HepG2 (cell line): ENCODE results near the gene ZNF563. TPM values are rescaled to one million over a fixed set of nuclear protein-coding genes. Genes with fewer than 3 reads are reported as not detected.

Experiments
- ATF2 ChIP-seq: sonication (generic); formaldehyde crosslinking; IDR thresholded peaks from 2 replicates; pipeline ENCODE4 v1.4.0; 2020; ENCODE audit warnings: missing genetic modification reagents
- ATF7 ChIP-seq, 2 experiments: fragments of 450-650 bp in 1 of 2; sonication (generic) in 1 of 2; formaldehyde crosslinking in 1 of 2; IDR thresholded peaks; 2 replicates each; pipeline versions ENCODE4 v1.4.0 to v1.6.1; 2016 to 2020; ENCODE audit warnings: antibody characterized with exemption in 1 of 2, mild to moderate bottlenecking in 1 of 2, missing genetic modification reagents in 1 of 2
- BRD4 ChIP-seq: sonication (generic); formaldehyde crosslinking; IDR thresholded peaks from 2 replicates; pipeline ENCODE4 v1.4.0; 2020; ENCODE audit warnings: missing genetic modification reagents
- DNMT3B ChIP-seq: conservative IDR thresholded peaks from 2 replicates; pipeline ENCODE4 v1.6.1; 2016; ENCODE audit warnings: missing biosample characterization, control low read depth
- GLI4 ChIP-seq: sonication (generic); formaldehyde crosslinking; IDR thresholded peaks from 2 replicates; pipeline ENCODE4 v1.5.1; 2020; ENCODE audit warnings: missing genetic modification reagents, mild to moderate bottlenecking, moderate library complexity, borderline replicate concordance
- ISL2 ChIP-seq: sonication (generic); formaldehyde crosslinking; IDR thresholded peaks from 2 replicates; pipeline ENCODE4 v1.5.0; 2020; ENCODE audit warnings: missing genetic modification reagents
- NONO ChIP-seq, 2 experiments: fragments of 450-650 bp in 1 of 2; sonication (generic) in 1 of 2; formaldehyde crosslinking in 1 of 2; IDR thresholded peaks in 1 of 2; conservative IDR thresholded peaks in 1 of 2; 2 replicates each; pipeline versions ENCODE4 v1.6.1 to v1.8.0; 2017 to 2022; ENCODE audit warnings: mild to moderate bottlenecking in 1 of 2, missing genetic modification reagents in 1 of 2, moderate library complexity in 1 of 2
- NR2F2 ChIP-seq: IDR thresholded peaks from 2 replicates; pipeline ENCODE4 v1.6.1; 2012; ENCODE audit warnings: low read depth, inconsistent platforms, borderline replicate concordance
- REPIN1 ChIP-seq: sonication (generic); formaldehyde crosslinking; IDR thresholded peaks from 2 replicates; pipeline ENCODE4 v1.8.0; 2022; ENCODE audit warnings: missing genetic modification reagents, low read depth, mild to moderate bottlenecking, borderline replicate concordance
- SKIL ChIP-seq: sonication (generic); formaldehyde crosslinking; IDR thresholded peaks from 2 replicates; pipeline ENCODE4 v1.8.0; 2022; ENCODE audit warnings: missing genetic modification reagents, mild to moderate bottlenecking, moderate library complexity, borderline replicate concordance
- ZBTB26 ChIP-seq: IDR thresholded peaks from 2 replicates; pipeline ENCODE4 v1.6.1; 2016; ENCODE audit warnings: missing compliant biosample characterization, missing genetic modification reagents, borderline replicate concordance
- ZBTB33 ChIP-seq: sonication (generic); formaldehyde crosslinking; IDR thresholded peaks from 2 replicates; pipeline ENCODE4 v1.4.0; 2020; ENCODE audit warnings: missing genetic modification reagents
- ZBTB37 ChIP-seq: sonication (generic); formaldehyde crosslinking; IDR thresholded peaks from 2 replicates; pipeline ENCODE4 v1.4.0; 2020; ENCODE audit warnings: mild to moderate bottlenecking, missing genetic modification reagents
- ZMYM3 ChIP-seq: sonication (generic); formaldehyde crosslinking; IDR thresholded peaks from 2 replicates; pipeline ENCODE4 v1.5.1; 2020; ENCODE audit warnings: mild to moderate bottlenecking, missing genetic modification reagents
- ZNF343 ChIP-seq: sonication (generic); formaldehyde crosslinking; IDR thresholded peaks from 2 replicates; pipeline ENCODE4 v1.4.0; 2020; ENCODE audit warnings: mild to moderate bottlenecking, missing genetic modification reagents
- ZNF747 ChIP-seq: sonication (generic); formaldehyde crosslinking; IDR thresholded peaks from 2 replicates; pipeline ENCODE4 v1.8.1; 2023; ENCODE audit warnings: missing genetic modification reagents, mild to moderate bottlenecking, borderline replicate concordance
- ZNF75D ChIP-seq: sonication (generic); formaldehyde crosslinking; IDR thresholded peaks from 2 replicates; pipeline ENCODE4 v1.8.1; 2023; ENCODE audit warnings: missing genetic modification reagents, mild to moderate bottlenecking, borderline replicate concordance
- polyA plus RNA-seq, 8 experiments: library from polyadenylated mRNA; depleted of rRNA in 3 of 8; stranded (reverse) in 7 of 8; unstranded in 1 of 8; fragments of >200 nt; fragmentation: Illumina TruSeq in 4 of 8; extraction: Trizol in 4 of 8; gene quantifications; 2 replicates each; pipeline versions ENCODE4 v1.2.1 to v1.2.3, GENCODE V29; 2011 to 2016; ENCODE audit warnings: low read depth in 4 of 8, missing spikeins in 1 of 8, mixed read lengths in 1 of 8; ENCODE audit not compliant: insufficient read depth in 1 of 8
- total RNA-seq, 5 experiments: library from RNA; depleted of rRNA; stranded (reverse); fragments of >200 nt; fragmentation: Illumina TruSeq; extraction: Trizol; gene quantifications; 2 replicates each; pipeline ENCODE4 v1.2.3, GENCODE V29; 2016; ENCODE audit warnings: low read depth in 1 of 5

Gene ZNF563
- total and polyA plus RNA-seq, 2 of the 13 experiments (the other 11 are each of a cell fraction or from before 2014, with no cell fraction given): 7.5 to 19.5 TPM

GRCh38 chr19:12331211-12331941 is 2.1 kb downstream of the ZNF563 start (continued):
- TF ChIP-seq ZBTB37 (CRISPR knock-in tag) (no peak), ZBTB26 (peak; percentile 18; the same call in 1 of the 2 replicates), SKIL (peak; percentile 82; the same call in 1 of the 2 replicates), ATF7 (IDR thresholded peaks at IDR 0.05) (peak; percentile 38; the same call in 1 of the 2 replicates), ATF7 (CRISPR knock-in tag; IDR thresholded peaks at IDR 0.05) (peak; percentile 53; the same call in 1 of the 2 replicates), NONO (IDR thresholded peaks at IDR 0.05) (no peak), NONO (CRISPR knock-in tag; conservative IDR thresholded peaks at IDR 0.05) (peak; percentile 77; the same call in 1 of the 2 replicates), DNMT3B (CRISPR knock-in tag) (0 out of 2 replicates have a peak, but pooled peaks have one; percentile 29), ATF2 (peak; percentile 67), BRD4 (CRISPR knock-in tag) (no peak), ZNF747 (peak; percentile 61; the same call in 1 of the 2 replicates), ZNF343 (CRISPR knock-in tag) (peak; percentile 50; the same call in 1 of the 2 replicates), ZNF75D (no peak), ZBTB33 (CRISPR knock-in tag) (0 out of 2 replicates have a peak, but pooled peaks have one; percentile 32), NR2F2 (peak; percentile 97), ZMYM3 (CRISPR knock-in tag) (peak; percentile 54; the same call in 1 of the 2 replicates), REPIN1 (CRISPR knock-in tag) (0 out of 2 replicates have a peak, but pooled peaks have one; percentile 20), GLI4 (CRISPR knock-in tag) (no peak), ISL2 (CRISPR knock-in tag) (peak; percentile 83)
